Measurements from ENCODE around the gene NLRP13. TPM values are rescaled to one million over a fixed set of nuclear protein-coding genes. Genes with fewer than 3 reads are reported as not detected.

NLRP13 gene, protein sequence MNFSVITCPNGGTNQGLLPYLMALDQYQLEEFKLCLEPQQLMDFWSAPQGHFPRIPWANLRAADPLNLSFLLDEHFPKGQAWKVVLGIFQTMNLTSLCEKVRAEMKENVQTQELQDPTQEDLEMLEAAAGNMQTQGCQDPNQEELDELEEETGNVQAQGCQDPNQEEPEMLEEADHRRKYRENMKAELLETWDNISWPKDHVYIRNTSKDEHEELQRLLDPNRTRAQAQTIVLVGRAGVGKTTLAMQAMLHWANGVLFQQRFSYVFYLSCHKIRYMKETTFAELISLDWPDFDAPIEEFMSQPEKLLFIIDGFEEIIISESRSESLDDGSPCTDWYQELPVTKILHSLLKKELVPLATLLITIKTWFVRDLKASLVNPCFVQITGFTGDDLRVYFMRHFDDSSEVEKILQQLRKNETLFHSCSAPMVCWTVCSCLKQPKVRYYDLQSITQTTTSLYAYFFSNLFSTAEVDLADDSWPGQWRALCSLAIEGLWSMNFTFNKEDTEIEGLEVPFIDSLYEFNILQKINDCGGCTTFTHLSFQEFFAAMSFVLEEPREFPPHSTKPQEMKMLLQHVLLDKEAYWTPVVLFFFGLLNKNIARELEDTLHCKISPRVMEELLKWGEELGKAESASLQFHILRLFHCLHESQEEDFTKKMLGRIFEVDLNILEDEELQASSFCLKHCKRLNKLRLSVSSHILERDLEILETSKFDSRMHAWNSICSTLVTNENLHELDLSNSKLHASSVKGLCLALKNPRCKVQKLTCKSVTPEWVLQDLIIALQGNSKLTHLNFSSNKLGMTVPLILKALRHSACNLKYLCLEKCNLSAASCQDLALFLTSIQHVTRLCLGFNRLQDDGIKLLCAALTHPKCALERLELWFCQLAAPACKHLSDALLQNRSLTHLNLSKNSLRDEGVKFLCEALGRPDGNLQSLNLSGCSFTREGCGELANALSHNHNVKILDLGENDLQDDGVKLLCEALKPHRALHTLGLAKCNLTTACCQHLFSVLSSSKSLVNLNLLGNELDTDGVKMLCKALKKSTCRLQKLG
- total RNA-seq, result not detected
- polyA plus RNA-seq, result not detected
- long read RNA-seq, donor 1, result 0 reads
- long read RNA-seq, donor 2, result 0 reads
- long read RNA-seq, donor 3, result 0 reads
- long read RNA-seq, donor 4, result 0 reads
- long read RNA-seq, donor 5, result 0 reads

DNA sequence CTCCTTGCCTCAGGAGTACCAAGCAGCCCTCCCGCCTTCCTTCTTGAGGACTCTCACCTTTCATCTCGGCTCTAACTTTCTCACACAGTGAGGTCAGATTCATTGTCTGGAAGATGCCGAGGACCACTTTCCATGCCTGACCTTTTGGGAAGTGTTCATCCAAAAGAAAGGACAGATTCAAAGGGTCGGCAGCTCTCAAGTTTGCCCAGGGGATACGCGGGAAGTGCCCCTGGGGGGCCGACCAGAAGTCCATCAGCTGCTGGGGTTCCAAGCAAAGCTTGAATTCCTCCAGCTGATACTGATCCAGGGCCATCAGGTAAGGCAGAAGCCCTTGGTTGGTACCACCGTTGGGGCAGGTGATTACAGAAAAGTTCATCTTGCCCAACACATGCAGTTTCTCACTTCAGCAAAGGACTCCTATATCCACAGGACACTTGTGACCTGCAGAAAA, at the start of gene NLRP13:
TSS of gene NLRP13 (minus strand) at position 401 of the 451 bp plus-strand sequence. CDS start at position 376, 25 bp downstream.
- Histone ChIP-seq H3K27me3 (ENCODE audit: control insufficient read depth in 3 of 3, insufficient read depth in 3 of 3, low read length in 2 of 3) (no peaks in the 10 kb centered on the region), H3K27ac (ENCODE audit: low read depth in 1 of 2, low read length in 1 of 2) (no peak within 1 kb of the TSS), H3K9ac (ENCODE audit: insufficient read depth in 1 of 2, low read length in 2 of 2) (no peak within 1 kb of the TSS), H3K36me3 (ENCODE audit: control insufficient read depth in 4 of 4, insufficient read depth in 4 of 4, low read length in 4 of 4) (no peaks in the 10 kb centered on the region), H3K4me1 (ENCODE audit: control insufficient read depth in 5 of 5, insufficient read depth in 5 of 5, low read length in 5 of 5) (no peaks in the 10 kb centered on the region), H3K9me3 (ENCODE audit: control insufficient read depth in 4 of 4, insufficient read depth in 3 of 4, low read length in 3 of 4) (peaks cover 0 to 10% (median 1%) of the 10 kb centered on the region in 4 donors), H3K4me3 (no peak within 1 kb of the TSS)
- 89% methylated on average over 8 of the region's 8 CpGs for WGBS, 2 donors
- ATAC-seq (ENCODE audit: insufficient read depth, low FRiP score) (no peak), DNase-seq (no peak)
- TF ChIP-seq, protein P1, sequence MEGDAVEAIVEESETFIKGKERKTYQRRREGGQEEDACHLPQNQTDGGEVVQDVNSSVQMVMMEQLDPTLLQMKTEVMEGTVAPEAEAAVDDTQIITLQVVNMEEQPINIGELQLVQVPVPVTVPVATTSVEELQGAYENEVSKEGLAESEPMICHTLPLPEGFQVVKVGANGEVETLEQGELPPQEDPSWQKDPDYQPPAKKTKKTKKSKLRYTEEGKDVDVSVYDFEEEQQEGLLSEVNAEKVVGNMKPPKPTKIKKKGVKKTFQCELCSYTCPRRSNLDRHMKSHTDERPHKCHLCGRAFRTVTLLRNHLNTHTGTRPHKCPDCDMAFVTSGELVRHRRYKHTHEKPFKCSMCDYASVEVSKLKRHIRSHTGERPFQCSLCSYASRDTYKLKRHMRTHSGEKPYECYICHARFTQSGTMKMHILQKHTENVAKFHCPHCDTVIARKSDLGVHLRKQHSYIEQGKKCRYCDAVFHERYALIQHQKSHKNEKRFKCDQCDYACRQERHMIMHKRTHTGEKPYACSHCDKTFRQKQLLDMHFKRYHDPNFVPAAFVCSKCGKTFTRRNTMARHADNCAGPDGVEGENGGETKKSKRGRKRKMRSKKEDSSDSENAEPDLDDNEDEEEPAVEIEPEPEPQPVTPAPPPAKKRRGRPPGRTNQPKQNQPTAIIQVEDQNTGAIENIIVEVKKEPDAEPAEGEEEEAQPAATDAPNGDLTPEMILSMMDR (IDR thresholded peaks at IDR 0.05; ENCODE audit: control extremely low read depth, extremely low read depth), result no peak

DNA sequence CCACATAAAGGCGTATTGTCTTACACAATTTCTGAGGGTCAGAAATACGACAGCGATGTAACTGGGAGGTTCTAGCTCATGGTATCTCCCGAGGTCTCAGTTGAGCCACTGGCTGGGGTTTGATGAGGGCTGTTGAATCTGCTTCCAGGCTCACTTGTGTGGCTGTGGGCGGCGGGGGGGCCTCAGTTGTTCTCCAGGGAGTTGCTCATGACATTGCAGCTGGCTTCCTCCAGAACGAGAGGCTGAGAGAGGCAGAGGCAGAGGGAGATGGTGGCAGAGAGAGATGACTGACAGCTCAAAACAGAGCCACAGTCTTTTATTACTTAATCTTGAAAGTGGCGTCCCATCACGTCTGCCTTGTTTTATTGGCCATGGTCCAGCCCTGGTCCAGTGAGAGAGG, 48.3 kb upstream of the NLRP13 start:
- DNase-seq (no peak), ATAC-seq (ENCODE audit: insufficient read depth, low FRiP score) (no peak)
- 72 to 81% methylated on average over 9 of the region's 9 CpGs for WGBS, 2 donors
- Histone ChIP-seq H3K9ac (ENCODE audit: insufficient read depth in 1 of 2, low read length in 2 of 2) (no peak overlapping the region), H3K27ac (ENCODE audit: low read depth in 1 of 2, low read length in 1 of 2) (no peak overlapping the region), H3K36me3 (ENCODE audit: control insufficient read depth in 4 of 4, insufficient read depth in 4 of 4, low read length in 4 of 4) (no peaks in the 10 kb centered on the region), H3K27me3 (ENCODE audit: control insufficient read depth in 3 of 3, insufficient read depth in 3 of 3, low read length in 2 of 3) (no peaks in the 10 kb centered on the region), H3K4me3 (no peak overlapping the region), H3K4me1 (ENCODE audit: control insufficient read depth in 5 of 5, insufficient read depth in 5 of 5, low read length in 5 of 5) (no peaks in the 10 kb centered on the region), H3K9me3 (ENCODE audit: control insufficient read depth in 4 of 4, insufficient read depth in 3 of 4, low read length in 3 of 4) (peaks cover 0 to 9% (median 2%) of the 10 kb centered on the region in 4 donors)
- TF ChIP-seq, protein P1 (IDR thresholded peaks at IDR 0.05; ENCODE audit: control extremely low read depth, extremely low read depth), result no peak

DNA sequence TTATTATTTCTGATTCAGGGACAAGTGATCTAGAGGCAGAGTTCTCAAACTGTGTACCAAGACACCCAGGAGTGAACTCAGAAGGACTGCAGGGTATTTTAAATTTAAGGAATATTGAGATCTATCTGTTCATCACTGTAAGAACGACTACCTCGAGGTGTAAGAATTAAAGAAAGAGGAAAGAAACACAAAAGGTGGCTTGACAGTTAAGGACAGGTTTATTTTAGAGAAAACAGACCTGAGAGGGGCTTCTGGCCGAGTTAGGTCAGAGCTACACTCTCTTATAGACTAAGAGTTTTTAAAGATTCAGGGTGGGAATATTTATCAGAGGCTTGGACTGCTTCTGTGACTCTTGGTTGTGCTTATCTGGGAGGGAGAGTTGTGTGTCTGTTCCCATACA, 41.8 kb upstream of the NLRP13 start:
- no peaks in the 10 kb centered on the region for H3K36me3 ChIP-seq (ENCODE audit: control insufficient read depth in 4 of 4, insufficient read depth in 4 of 4, low read length in 4 of 4)
- DNase-seq (no peak), ATAC-seq (ENCODE audit: insufficient read depth, low FRiP score) (no peak)
- H3K27me3 ChIP-seq (ENCODE audit: control insufficient read depth in 3 of 3, insufficient read depth in 3 of 3, low read length in 2 of 3), result no peaks in the 10 kb centered on the region
- peaks cover 0 to 13% (median 4%) of the 10 kb centered on the region in 4 donors for H3K9me3 ChIP-seq (ENCODE audit: control insufficient read depth in 4 of 4, insufficient read depth in 3 of 4, low read length in 3 of 4)
- no peaks in the 10 kb centered on the region for H3K4me1 ChIP-seq (ENCODE audit: control insufficient read depth in 5 of 5, insufficient read depth in 5 of 5, low read length in 5 of 5)
- 37 to 43% methylated on average over 3 of the region's 3 CpGs for WGBS, 2 donors
- no peak overlapping the region for H3K27ac ChIP-seq (ENCODE audit: low read depth in 1 of 2, low read length in 1 of 2)
- H3K4me3 ChIP-seq, result no peak overlapping the region
- TF ChIP-seq, protein P1 (IDR thresholded peaks at IDR 0.05; ENCODE audit: control extremely low read depth, extremely low read depth), result no peak
- no peak overlapping the region for H3K9ac ChIP-seq (ENCODE audit: insufficient read depth in 1 of 2, low read length in 2 of 2)

Measured in lung (tissue), 16 donors.